GM18873 (cell line): Measurements from ENCODE around the gene TCF15.

Experiments used
- ATAC-seq: cut with Tn5 transposase; IDR thresholded peaks from one replicate; pipeline ENCODE4 v1.9.1; 2021; ENCODE audit warnings: mild to moderate bottlenecking, moderate library complexity, moderate number of reproducible peaks; ENCODE audit not compliant: unreplicated experiment, low FRiP score

The TCF15 gene

GRCh38 chr20:610130-611046, at the start of gene TCF15:
TSS of gene TCF15 (minus strand) at chr20:610309. CDS start at chr20:610237, 72 bp downstream.
- ATAC-seq, result no peak

GRCh38 chr20:658731-659291, 48.7 kb upstream of the TCF15 start:
- no peak for ATAC-seq

- no peak for ATAC-seq
Observed at GRCh38 chr20:658202-658601, 48.1 kb upstream of the TCF15 start.

- no peak for ATAC-seq
Observed at GRCh38 chr20:655726-656624, 45.9 kb upstream of the TCF15 start.

- no peak for ATAC-seq
Observed at GRCh38 chr20:654417-654750, 44.3 kb upstream of the TCF15 start.

- ATAC-seq, result no peak
Observed at GRCh38 chr20:653590-654416, 43.7 kb upstream of the TCF15 start.

GRCh38 chr20:653110-653589, 43.0 kb upstream of the TCF15 start, which contains the start of gene SRXN1:
TSS of gene SRXN1 (minus strand) at chr20:653200. CDS start at chr20:653185, 15 bp downstream.
- ATAC-seq, result peak; percentile 61

- no peak for ATAC-seq
Observed at GRCh38 chr20:652615-653109, 42.6 kb upstream of the TCF15 start.

- ATAC-seq, result no peak
Observed at GRCh38 chr20:651713-652614, 41.9 kb upstream of the TCF15 start.

- ATAC-seq, result no peak
Observed at GRCh38 chr20:650954-651353, 40.8 kb upstream of the TCF15 start.

- no peak for ATAC-seq
Observed at GRCh38 chr20:650281-650680, 40.2 kb upstream of the TCF15 start.

- ATAC-seq, result no peak
Observed at GRCh38 chr20:647479-648019, 37.4 kb upstream of the TCF15 start.

- no peak for ATAC-seq
Observed at GRCh38 chr20:646868-647233, 36.7 kb upstream of the TCF15 start.

- no peak for ATAC-seq
Observed at GRCh38 chr20:646107-646867, 36.2 kb upstream of the TCF15 start.

- ATAC-seq, result no peak
Observed at GRCh38 chr20:645318-646106, 35.4 kb upstream of the TCF15 start.

- ATAC-seq, result no peak
Observed at GRCh38 chr20:644692-645317, 34.7 kb upstream of the TCF15 start.
